ENCODE results near the gene SLC45A1.

Gene SLC45A1

DNA sequence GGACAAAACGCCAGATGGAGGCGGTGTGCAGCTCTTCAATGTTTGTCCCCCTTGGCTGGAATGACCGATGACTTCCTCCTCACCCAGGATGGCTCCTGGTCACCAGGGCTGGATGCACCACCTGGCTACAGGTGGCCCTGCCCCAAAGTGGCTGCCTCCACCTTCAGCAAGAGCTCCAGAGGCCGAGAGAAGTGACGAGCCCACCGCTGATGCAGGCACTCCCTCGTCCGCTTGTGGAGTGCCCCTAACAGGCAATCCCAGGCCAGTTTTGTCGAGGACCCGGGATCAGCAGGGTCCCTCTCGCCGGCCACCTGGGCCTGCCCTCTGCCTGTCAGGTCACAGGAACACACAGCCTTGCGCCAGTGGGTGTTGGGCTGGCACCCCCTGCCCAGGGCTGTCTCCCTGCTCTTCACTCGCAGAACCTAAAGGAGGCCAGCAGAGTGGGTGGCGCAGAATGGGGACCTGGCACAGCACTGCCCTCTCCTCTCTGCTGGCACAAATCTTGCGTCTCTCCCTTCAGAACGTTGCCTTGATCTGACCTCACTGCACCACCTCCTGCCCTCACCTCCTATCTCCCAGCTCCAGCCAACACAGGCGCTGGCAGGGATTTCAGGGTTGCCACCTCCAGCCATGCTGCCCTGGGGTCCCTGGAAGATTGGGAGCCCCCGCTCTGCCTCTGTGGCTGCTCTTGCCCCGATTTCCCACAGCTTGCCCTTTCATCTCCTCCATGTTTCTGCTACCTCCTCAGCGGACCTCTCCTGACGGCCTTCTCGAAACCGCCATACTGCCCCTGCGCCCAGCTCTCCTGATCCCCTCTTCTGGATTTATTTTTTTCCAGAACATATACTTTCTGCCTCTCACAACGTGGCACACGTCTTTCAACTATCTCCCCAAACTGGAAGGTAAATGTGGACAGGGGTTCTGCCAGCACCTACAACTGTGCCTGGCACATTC lies 38.6 kb downstream of the SLC45A1 start:
- FAIRE-seq = no peak

DNA sequence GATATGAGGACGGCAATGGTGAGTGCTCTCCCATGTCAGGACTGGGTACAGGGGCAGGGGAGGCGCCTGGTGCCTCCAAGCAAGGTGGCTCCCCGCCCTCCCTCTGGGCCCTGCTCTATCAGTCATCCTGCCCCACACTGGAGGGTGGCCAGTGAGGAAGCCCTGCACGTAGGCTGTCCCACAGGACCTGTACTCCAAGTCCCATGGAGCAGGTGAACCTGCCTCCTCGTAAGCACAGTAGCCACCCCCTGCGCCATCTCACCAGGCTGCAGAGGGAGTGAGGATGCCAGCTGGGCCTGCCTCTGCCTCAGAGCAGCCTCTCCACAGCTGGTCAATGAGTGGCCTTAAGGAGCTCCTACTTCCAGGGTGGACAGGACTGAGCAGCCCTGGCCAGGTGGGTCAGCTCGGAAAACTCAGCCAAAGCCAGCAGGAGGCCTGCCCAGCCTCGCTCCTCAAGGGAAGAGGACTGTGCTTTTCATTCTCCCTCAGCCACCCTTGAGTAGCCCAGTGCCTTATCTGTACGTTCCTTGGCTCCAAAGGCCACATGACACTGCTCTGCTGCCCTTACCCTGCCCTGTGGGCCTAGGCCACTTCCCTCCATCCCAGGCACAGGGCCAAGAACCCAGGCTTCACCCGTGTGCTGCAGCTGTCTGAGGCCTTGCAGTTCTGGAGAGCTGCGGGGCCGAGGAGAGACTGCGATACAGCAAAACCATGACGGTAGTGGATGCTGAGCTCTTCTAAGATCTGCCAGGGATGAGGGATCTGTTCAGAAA lies 39.6 kb downstream of the SLC45A1 start:
- no peak for FAIRE-seq

DNA sequence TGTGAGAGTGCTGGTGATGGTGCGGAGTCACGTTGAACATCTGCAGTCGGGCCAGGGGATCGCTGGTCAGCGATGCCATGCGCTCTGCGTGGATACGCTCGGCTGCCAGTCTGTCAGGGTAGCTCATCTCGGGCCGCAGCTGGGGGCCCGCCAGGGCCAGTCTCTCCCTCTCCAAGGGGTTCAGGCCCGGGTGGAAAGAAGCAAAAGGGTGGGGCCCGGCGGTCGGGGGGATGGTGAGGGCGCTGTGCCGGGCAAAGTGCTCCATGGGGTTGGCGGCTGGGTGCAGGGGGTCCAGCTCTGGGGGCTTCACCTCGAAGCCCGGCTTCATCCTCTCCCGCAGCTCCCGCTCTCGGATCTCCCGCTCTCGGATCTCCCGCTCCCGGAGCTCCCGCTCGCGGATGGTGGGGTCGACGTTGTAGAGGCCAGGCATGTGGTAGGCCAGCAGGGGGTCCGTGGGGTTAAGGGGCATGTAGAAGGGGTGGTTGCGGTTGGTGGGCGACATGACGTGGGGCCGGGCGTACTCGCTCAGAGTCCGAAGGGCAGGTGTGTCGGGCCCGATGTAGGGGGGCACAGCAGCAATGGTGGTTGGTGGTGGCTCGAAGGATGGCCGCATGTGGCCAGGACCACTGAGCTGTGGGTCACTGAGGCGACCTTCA lies 40.5 kb downstream of the SLC45A1 start:
- FAIRE-seq = no peak

DNA sequence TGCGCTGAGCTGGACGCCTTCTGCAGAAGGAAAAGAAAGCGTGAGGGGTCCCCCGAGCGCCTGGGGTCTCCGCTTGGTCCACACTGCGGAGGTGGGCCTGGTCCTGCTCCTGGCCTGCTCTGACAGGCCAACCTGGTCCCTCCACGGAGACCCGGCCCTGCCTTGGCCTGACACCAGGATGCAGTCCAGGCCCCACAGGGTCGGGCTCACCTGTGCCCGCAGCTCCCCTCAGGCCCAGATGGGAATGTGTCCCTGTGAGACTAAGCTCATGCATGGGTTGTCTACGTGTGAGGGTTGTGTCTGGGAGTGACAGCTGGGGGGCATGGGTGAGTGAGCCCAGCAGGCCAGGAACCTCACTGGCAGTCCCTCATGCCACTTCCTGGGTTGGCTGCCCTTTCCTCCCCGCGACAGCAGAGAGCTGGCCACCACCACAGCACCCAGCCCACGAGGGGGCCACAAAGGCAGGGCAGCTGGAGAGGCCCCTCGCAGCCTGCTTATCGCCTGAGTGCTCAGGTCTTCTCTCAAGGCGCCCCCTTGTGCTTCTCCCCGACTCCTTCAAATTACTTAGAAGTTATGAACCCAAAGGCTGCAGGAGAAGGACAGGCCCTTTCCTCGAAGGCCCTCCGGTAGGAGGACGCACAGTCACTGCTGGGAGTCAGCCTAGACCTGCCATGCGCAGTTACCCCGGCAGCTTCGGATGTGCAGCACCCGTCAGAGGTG lies 41.1 kb downstream of the SLC45A1 start:
- no peak for FAIRE-seq

DNA sequence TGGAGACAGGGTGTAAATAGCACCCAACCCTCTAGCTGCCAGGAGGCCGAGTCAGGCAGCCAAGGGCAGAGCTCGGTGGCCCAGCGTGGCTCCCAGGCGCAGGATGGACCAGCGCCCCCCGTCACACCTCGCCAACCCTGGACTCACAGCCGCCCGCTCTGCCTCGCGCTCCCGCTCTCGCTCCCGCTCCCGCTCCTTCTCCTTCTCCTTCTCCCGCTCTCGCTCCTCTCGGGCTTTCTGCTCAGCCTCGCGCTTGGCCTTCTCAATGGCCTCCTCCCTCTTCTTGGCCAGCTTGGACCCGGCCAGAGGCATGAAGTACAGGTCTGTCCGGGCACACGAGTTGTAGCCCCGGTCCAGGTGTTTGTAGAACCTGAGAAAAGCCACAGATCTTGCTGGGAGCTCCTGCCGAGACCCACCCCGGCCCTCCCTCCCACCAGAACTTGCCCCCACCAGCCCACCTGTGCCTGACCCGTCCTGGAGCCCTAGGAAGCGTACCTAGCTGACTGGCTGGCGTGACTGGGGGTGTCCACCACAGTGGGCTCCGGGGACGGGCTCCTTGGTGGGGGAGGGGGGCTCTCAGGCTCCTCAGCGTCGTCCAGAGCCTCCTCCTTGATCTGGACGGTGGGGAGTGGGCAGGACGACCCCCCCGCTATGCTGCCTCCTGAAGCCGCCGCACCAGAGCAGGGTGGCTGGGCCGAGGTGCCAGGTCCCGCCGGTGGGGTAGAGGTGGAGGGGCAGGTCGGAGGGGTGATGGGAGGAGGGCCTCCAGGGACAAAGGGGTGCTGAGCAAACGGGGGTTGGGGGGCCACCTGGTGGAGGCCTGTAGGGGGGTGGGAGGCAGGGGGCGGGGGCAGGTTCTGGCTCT lies 41.9 kb downstream of the SLC45A1 start:
- FAIRE-seq = no peak

DNA sequence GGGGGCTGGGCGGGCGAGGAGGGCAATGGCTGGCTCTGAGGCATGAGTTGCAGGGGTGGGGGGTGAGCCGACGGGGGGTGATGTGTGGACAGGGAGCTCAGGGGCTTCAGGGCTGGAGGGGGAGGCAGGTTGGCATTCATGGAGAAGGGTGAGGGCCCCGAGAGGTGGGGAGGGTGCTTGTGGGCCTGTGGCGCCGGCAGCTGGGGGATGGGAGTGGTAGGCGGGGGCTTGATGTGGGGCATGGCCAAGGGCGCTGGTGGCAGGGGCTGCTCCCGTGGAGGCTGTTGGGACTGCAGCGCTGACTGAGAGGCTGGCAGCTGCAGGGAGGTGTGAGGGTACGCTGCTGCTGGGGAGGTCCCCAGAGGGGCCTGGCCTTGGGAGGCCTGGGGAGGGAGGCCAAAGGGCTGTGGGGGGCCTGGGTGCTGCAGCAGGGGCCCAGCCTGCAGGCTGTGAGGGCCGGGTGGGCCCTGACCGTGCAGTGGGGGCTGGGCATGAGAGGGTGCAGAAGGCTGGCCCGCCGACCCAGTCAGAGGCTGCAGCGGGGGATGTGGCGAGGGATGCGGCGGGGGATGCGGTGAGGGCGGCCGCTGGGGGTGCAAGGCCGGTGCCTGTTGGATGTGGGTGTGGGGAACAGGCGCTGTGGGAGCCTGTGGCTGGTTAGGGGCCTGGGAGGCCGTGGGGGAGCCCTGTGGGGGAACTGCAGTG lies 42.7 kb downstream of the SLC45A1 start:
- FAIRE-seq = no peak

DNA sequence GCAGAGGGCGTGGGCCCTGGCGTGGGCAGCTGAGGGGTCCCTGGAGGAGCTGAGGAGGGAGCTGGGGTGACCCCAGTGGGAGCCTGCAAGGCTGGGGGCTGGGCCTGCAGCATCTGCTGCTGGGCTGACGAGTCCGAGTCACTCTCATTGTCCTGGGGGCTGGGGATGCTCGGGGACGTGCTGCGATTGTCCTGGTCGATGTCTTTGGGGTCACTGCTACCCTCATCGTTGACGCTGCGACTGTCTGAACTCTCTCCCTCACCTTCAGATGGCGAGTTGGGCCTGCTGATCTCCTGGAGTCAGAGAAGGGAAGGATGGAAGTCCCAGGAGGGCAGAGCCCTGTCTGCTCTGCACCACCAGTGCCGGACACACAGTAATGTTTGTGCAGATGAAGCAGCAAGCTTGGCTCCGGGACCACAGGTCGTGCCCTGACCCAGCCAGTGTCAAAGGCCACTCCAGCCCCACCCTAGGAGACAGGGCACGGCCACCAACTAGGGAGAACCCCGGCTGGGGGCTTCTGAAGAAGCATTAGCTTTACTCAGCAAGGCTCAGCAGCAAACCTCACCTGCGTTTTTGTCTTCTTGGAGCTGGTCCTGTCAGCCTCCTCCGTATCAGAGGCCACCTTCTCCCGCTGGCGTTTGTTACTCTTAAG lies 43.4 kb downstream of the SLC45A1 start:
- no peak for FAIRE-seq

DNA sequence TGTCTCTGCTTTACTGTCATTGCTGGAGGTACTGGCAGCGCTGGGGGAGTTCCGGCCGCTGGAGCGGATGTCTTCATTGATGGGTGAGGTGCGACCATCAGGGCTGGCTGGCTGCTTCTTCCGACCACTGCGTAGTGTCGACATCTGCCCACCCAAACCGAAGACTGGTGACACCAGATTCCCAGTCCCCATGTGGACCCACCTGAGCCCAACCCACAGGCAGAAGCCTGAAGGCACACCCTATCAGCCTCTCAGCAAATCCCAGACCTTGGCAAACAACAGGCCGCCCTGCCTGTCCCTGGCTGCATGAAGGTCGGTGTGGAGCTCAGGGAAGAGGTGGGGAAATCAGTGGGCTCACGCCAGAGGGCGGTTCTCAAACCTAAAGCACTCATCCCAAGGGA lies 44.8 kb downstream of the SLC45A1 start:
- no peak for FAIRE-seq

DNA sequence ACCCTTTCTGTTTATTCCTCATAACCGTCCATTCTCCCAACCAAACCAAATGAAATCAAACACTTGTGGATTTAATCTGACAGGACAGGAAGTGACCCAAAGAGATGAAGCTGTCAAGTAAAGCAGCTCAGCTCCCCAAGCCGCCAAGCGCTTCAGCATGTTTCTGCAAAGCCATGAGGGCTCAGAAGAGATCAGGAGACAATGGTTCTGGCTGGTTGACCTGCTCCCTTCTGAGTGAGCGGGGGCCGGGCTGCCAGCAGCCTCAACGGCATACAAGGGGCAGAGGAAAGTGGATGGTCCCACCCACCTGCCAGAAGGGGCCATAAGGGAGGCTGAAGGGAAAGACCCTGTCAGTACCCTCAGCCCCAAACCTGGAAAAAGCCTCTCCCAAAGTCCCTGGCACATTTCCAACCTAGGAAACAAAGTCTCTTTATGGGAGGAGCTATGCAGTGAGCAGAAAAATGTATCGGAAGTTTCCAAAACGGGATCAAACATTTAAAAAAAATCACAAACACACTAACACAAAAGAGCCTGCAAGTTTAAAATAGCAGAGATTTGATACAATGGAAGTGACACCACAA lies 45.4 kb downstream of the SLC45A1 start:
- FAIRE-seq = no peak

DNA sequence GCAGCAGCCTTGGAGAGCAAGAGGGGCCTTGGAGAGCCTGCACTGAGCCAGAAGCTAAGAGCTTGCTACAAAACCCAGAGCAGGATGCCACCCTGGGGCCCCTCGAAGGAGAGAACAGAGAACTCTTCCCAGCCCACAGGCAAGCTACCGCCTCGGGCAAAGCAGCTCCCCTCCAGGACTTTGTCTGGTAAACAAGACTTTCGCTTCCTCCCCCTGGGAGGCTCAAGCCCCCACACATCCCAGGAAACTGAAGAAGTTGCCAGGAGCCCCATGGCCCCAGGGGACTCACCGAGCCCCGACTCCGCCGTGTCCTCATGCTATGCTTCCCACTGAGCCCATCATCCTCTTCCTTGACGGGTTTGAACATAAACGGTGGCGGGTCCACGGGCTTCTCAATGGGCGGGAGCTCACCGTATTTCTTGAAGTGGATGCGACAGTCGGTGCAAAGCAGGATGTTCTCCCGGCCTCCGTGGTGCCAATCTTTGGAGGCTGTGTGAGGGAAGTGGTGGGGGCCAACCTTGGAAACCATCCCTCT lies 45.9 kb downstream of the SLC45A1 start:
- FAIRE-seq = no peak

DNA sequence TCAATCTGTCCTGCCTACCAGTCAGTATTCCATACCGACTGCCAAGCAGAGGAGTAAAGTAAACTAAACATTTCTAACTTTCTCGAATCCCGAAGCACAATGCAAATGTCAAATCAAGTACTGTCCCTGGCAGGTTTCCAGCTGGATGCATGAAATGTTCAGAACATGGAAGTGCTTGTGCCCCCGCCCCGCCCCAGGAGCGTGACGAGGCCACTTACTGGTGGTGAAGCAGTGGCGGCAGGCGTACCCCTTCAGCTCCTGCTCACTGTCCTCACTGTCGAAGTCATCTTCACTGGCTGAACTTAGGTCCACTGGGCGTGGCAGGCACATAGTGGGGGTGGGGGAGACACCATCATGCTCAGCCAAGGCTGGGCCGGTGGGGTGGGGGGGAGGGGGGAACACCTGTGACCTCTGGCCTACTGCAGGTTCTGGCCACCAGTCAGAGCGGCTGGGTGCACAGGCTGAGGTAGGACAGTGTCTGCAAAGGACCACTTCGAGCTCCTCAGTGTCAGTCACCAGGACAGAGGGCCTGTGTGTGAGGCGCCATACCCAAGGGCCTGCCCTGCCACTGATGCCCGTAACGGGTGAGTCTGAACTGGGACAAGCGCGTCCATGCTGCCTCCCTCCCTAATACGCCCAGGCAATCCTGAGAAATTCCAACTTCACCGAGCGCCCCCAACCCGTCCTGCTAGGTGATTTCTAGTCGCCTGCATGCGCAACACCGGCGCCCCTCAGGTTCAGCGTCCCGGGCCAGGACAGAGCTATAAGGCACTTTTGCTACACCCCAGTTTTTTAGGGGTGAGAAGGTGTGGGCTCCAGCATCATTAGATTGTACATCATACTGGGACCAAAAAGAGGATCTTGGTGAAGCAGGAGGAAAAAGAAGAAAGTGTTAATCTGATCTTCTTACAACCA lies 46.9 kb downstream of the SLC45A1 start:
- no peak for FAIRE-seq

DNA sequence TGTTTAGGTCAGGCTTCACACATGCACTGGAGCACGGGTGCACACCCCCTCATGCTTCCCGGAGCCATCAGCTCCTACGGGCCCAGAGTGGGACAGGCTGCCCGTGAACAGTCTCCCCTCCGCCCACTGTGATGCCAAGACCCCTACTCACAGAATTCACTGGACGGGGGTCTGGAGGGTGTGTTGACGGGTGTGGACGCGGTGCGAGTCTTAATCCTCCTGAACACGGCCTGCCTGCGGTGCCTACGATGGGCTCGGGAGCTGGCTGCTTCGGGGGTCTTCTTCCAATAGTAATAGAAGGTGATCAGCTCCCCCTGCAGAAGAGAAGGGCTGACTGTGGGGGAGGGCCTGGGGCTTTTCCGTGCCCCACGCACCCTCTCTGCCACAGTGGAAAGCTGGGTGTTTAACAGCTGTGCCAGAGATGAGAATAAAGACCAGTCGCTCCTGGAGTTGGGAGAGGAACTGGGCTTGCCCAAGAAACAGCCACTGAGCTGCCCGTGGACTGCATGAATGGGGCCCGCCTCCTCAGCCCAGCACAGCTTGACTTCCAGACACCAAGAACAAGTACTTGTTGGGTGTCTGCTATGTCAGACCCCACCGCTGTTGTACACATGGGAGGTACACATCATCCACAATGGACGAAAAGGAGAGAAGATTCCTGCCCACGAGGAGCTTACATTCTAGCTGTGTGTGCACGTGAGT lies 47.9 kb downstream of the SLC45A1 start:
- FAIRE-seq = no peak

DNA sequence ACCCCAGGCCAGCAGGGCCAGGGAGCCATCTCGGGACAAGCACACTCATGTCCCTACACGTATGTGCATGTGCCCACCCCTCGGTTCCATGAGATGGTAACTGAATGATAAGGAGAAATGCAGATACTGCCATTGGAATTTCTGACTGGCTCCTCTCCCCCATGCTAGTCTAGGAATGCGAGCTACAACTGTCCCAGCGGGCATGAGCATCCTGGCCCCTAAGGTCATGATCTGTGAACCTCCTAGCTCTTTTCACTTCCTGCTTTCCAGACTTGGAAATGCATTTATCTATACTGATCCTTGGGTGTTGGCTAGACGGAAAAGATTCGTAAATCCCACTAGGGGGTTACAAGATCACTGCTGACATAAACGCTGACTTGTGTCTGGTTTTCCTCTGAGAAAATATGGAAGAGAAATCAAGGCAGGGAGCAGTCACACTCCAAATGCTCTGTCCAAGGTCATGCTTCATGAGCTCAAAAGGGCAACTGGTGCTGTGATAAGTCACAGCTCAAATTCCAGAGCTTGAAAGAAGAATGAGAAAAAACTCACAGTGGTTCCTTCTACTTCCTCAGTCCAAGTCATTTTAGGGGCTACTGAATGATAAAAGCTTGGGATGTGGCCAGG lies 49.8 kb downstream of the SLC45A1 start:
- no peak for FAIRE-seq

DNA sequence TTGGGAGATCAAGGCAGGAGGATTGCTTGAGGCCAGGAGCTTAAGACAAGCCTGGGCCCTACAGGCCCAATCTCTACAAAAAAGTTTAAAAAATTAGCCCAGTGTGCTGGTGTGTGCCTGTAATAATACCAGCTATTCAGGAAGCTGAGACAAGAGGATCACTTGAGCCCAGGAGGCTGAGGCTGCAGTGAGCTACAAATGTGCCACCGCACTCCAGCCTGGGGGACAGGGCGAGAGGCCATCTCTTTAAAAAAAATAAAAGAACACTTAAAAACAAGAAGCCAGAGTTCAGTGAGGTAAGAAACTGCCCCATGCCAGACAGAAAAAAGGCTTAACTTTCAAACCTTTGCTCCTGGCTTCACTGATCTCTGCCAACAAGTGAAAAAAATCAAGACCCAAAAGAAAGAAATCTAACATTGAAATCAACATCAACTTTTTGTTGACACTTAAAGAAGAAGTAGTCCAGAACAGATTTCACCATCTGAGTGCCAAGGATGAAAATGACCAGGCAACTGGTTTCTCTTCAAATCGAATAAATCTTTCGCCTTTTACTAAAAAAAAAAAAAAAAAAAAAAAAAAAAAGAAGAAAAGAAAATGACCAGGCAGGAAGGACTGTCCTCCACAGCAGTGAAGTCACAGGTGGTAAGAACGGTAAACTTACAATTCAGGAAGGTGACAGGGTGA lies 51.2 kb downstream of the SLC45A1 start:
- no peak for FAIRE-seq

DNA sequence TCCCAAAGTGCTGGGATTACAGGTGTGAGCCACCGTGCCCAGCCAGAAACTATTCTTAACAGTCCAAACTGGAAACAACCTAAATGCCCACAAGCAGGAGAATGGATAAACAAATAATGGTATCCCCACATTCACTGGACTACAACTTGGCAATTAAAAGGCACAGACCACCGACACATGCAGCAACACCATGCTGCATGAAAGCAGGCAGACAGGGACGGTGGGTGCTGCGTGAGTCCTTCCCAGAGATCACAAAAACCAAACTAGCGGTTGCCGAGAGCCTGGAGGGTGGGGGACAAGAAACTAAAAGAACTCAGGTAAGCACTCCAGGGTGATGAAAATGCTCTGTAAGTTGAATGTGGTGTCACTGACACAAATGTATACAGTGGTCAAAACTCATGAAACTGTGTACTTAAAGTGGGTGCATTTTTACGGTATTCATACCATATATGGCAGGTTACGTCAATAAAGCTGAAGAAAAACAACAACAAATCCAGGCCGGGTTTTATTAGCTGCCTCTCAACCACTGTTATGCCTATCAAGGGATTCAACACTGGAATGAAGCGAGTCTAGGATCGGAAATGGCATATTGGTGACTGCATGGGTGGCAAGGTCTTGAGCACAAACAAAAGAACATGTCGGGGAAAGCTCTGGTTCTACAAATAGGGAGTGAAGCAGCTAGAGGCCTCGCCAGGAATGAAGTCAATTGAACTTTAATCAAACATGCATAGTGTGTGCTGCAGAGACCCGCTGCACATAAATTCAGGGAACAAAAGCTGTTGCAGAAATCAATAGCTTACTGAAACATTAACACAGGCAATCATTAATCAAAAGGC lies 52.4 kb downstream of the SLC45A1 start:
- FAIRE-seq = no peak

DNA sequence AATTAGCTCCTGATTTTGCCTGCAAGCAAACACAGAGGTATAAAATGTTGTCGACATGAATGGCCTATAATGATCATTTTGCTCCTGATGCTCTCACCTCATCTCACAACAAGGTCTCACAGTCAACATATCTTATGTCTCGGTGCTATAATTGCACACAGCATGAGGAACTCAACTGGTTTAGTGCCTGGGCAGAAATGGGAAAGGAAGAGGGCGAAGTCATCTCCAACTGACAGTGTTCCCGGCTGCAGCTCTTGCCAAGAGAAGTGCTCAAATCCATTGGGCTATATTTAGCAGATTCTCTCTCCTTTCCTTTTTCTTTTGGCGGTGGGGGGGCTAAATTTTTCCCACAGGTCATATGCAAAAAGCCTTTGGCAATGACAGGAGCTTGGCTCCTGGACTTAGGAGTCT lies 53.0 kb downstream of the SLC45A1 start:
- peak; percentile 45 for FAIRE-seq

Data from islet of Langerhans (tissue), 1 donor.